Astrocyte of the cerebellum (primary cell): ENCODE data around the gene PC.
A peak's percentile ranks its signal among the peaks of the same experiment; 100 is the strongest.

Source experiments
- DNase-seq: peaks from one replicate; pipeline ENCODE4 v3.0.0-alpha.2; 2011; ENCODE audit warnings: low read depth
- H3K4me3 ChIP-seq: 2 replicates; pipeline ENCODE4 v1.5.1; 2011; ENCODE audit warnings: mild to moderate bottlenecking, low read depth, low read length, moderate library complexity
- CTCF ChIP-seq: IDR thresholded peaks from 2 replicates; pipeline ENCODE4 v1.5.1; 2012; ENCODE audit warnings: low read length, low read depth, moderate library complexity, mild to moderate bottlenecking; ENCODE audit errors: missing control alignments
- in situ Hi-C: cut with HindIII; loops from 2 replicates; pipeline ENCODE4 v1.10.0; 2017; ENCODE audit warnings: low sequenced_read_pairs

PC gene

GRCh38 chr11:66858186-66858938, 99.8 kb downstream of the PC start:
- no peak for TF ChIP-seq CTCF
- no peak overlapping the region for H3K4me3 ChIP-seq
- no peak for DNase-seq
- in situ Hi-C loops: no loop called here

- in situ Hi-C loops: no loop called here
- peak overlapping the region; percentile 67 for H3K4me3 ChIP-seq
- DNase-seq: no peak
- no peak for TF ChIP-seq CTCF
These were observed 100.3 kb downstream of the PC start for GRCh38 chr11:66857927-66858185.

GRCh38 chr11:66857234-66857926, 100.8 kb downstream of the PC start:
- TF ChIP-seq CTCF: no peak
- no peak for DNase-seq
- H3K4me3 ChIP-seq: peak overlapping the region; percentile 67
- in situ Hi-C loops: no loop called here

GRCh38 chr11:66856496-66857233, 101.5 kb downstream of the PC start, which contains the start of gene LRFN4:
TSS of gene LRFN4 (plus strand) at chr11:66857064. CDS start at chr11:66857745, 681 bp downstream.
- in situ Hi-C loops: no loop called here
- TF ChIP-seq CTCF: no peak
- peak within 1 kb of the TSS; percentile 67 for H3K4me3 ChIP-seq
- DNase-seq: no peak

GRCh38 chr11:66855574-66856495, 102.3 kb downstream of the PC start:
- TF ChIP-seq CTCF: no peak
- peak; percentile 48 for DNase-seq
- H3K4me3 ChIP-seq: peak overlapping the region; percentile 67
- in situ Hi-C loops: no loop called here

GRCh38 chr11:66854729-66855211, 103.4 kb downstream of the PC start:
- no peak for TF ChIP-seq CTCF
- no peak for DNase-seq
- H3K4me3 ChIP-seq: no peak overlapping the region
- in situ Hi-C loops: no loop called here
